Body of pancreas (tissue), 4 donors: ENCODE measurements around the gene DUS2. TPM values are rescaled to one million over a fixed set of nuclear protein-coding genes. Genes with fewer than 3 reads are reported as not detected.
A peak's percentile ranks its signal among the peaks of the same experiment; 100 is the strongest.

Source experiments
- ATAC-seq: fragments of 150-250 bp; one replicate; pipeline ENCODE4 v1.9.1; 2016
- DNase-seq, 4 donors: peaks; one replicate each; pipeline ENCODE4 v3.0.0-alpha.2; 2019
- H3K27ac ChIP-seq, 4 donors: fragments of 200-600 bp; sonication (generic); 1 replicate in 3 of 4; 2 replicates in 1 of 4; pipeline versions ENCODE4 v1.5.1 to v1.6.1; 2016 to 2019; ENCODE audit warnings: mild to moderate bottlenecking in 1 of 4, mixed read lengths in 1 of 4, moderate library complexity in 1 of 4
- H3K27me3 ChIP-seq, 2 donors: fragments of 200-600 bp; sonication (generic); one replicate each; pipeline ENCODE4 v1.6.0; 2016; ENCODE audit warnings: mild to moderate bottlenecking in 1 of 2
- H3K36me3 ChIP-seq, 2 donors: fragments of 200-600 bp; sonication (generic); replicated peaks in 1 of 2; 2 replicates each; pipeline ENCODE4 v1.5.1; 2016; ENCODE audit warnings: low read depth in 2 of 2; ENCODE audit not compliant: insufficient read depth in 1 of 2
- H3K4me1 ChIP-seq: fragments of 200-600 bp; sonication (generic); one replicate; pipeline ENCODE4 v1.6.0; 2016
- H3K4me3 ChIP-seq, 2 donors: fragments of 200-600 bp; sonication (generic); 1 replicate in 1 of 2; 2 replicates in 1 of 2; pipeline ENCODE4 v1.5.1; 2016 to 2019
- H3K9me3 ChIP-seq, 3 donors: fragments of 200-600 bp; sonication (generic); 1 replicate in 2 of 3; 2 replicates in 1 of 3; pipeline ENCODE4 v1.5.1; 2016
- POLR2A ChIP-seq, 3 donors: fragments of 450-650 bp; IDR thresholded peaks; one replicate each; pipeline ENCODE4 v1.6.1; 2016; ENCODE audit warnings: antibody characterized with exemption in 3 of 3, mild to moderate bottlenecking in 2 of 3
- WGBS, 2 donors: methylation state at CpG; one replicate each; pipeline ENCODE4 v1.1.5; 2017; 5-methylcytosine and 5-hydroxymethylcytosine counted together
- intact Hi-C: fragments of 100-400 bp; cut with DNase I; formaldehyde crosslinking; loops from one replicate; pipeline ENCODE4 v1.15.1; 2023
- total RNA-seq, 2 donors: library from RNA; depleted of rRNA; stranded (reverse); fragments of >200 nt; gene quantifications; one replicate each; pipeline ENCODE4 v1.1.0, GENCODE V29; 2016
- TF ChIP-seq, protein P1 (sequence below), 7 experiments: fragments of 450-650 bp in 4 of 7; fragments of 200-600 bp in 3 of 7; sonication (generic) in 3 of 7; IDR thresholded peaks; one replicate each; pipeline ENCODE4 v1.5.1; 2016 to 2019; ENCODE audit warnings: antibody characterized with exemption in 7 of 7

Gene DUS2
- total RNA-seq, 2 donors from 2014 or later = 3.1 to 3.6 TPM

DNA sequence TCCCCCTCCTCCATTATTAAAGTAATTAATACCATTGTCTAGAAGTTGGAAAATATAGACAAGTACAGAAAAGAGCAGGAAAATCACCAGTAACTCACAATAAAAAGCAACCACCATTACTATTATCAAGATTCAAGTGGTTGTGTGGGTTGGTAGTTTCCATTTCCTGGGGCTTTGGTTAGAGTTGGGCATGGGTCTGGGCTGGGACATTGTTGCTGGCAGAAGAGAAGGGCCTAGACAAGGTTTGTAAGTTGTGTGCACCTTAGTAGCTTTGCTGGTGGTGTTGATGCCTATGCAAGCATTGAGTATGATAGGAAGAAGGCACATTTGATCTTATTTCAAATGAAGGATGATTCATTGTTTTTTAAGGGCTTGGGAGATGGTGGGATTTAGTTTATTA is 36.7 kb downstream of the DUS2 start:
- H3K27ac ChIP-seq = no peak overlapping the region
- no peaks in the 10 kb centered on the region for H3K36me3 ChIP-seq
- intact Hi-C loops = loop anchor here (10.0 kb wide), 1 partner anchor 175 kb away; the partner anchor contains the start of gene ESRP2

GRCh38 chr16:68061396-68061795 is 38.3 kb downstream of the DUS2 start:
- H3K36me3 ChIP-seq = no peaks in the 10 kb centered on the region
- no peaks in the 10 kb centered on the region for H3K9me3 ChIP-seq
- intact Hi-C loops = loop anchor here (10.0 kb wide), 1 partner anchor 173 kb away; the partner anchor contains the start of gene ESRP2
- 73 to 90% methylated on average over 3 of the region's 3 CpGs for WGBS, 2 donors
- no peaks in the 10 kb centered on the region for H3K4me1 ChIP-seq
- DNase-seq (no peak), ATAC-seq (no peak)
- no peak overlapping the region for H3K27ac ChIP-seq
- no peak overlapping the region for H3K4me3 ChIP-seq
- H3K27me3 ChIP-seq = no peaks in the 10 kb centered on the region
- TF ChIP-seq POLR2A (IDR thresholded peaks at IDR 0.05) = no peak
- TF ChIP-seq, protein P1, sequence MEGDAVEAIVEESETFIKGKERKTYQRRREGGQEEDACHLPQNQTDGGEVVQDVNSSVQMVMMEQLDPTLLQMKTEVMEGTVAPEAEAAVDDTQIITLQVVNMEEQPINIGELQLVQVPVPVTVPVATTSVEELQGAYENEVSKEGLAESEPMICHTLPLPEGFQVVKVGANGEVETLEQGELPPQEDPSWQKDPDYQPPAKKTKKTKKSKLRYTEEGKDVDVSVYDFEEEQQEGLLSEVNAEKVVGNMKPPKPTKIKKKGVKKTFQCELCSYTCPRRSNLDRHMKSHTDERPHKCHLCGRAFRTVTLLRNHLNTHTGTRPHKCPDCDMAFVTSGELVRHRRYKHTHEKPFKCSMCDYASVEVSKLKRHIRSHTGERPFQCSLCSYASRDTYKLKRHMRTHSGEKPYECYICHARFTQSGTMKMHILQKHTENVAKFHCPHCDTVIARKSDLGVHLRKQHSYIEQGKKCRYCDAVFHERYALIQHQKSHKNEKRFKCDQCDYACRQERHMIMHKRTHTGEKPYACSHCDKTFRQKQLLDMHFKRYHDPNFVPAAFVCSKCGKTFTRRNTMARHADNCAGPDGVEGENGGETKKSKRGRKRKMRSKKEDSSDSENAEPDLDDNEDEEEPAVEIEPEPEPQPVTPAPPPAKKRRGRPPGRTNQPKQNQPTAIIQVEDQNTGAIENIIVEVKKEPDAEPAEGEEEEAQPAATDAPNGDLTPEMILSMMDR (IDR thresholded peaks at IDR 0.05) = no peak

More for the DNA sequence above, 36.7 kb downstream of the DUS2 start:
- Histone ChIP-seq H3K4me1 (no peaks in the 10 kb centered on the region), H3K4me3 (no peak overlapping the region), H3K9me3 (no peaks in the 10 kb centered on the region), H3K27me3 (no peaks in the 10 kb centered on the region)
- no peak for TF ChIP-seq POLR2A (IDR thresholded peaks at IDR 0.05)
- TF ChIP-seq, protein P1 (IDR thresholded peaks at IDR 0.05) = no peak
- DNase-seq = no peak
- ATAC-seq = no peak

GRCh38 chr16:68062910-68063393 is 39.9 kb downstream of the DUS2 start:
- Histone ChIP-seq H3K27ac (no peak overlapping the region), H3K9me3 (no peaks in the 10 kb centered on the region), H3K4me1 (no peaks in the 10 kb centered on the region), H3K4me3 (no peak overlapping the region), H3K36me3 (no peaks in the 10 kb centered on the region), H3K27me3 (no peaks in the 10 kb centered on the region)
- intact Hi-C loops = loop anchor here (10.0 kb wide), 1 partner anchor 172 kb away; the partner anchor contains the start of gene ESRP2
- WGBS, 2 donors = 91 to 94% methylated on average over 4 of the region's 4 CpGs
- no peak for TF ChIP-seq POLR2A (IDR thresholded peaks at IDR 0.05)
- TF ChIP-seq, protein P1 (IDR thresholded peaks at IDR 0.05) = no peak
- ATAC-seq (no peak), DNase-seq (no peak)

DNA sequence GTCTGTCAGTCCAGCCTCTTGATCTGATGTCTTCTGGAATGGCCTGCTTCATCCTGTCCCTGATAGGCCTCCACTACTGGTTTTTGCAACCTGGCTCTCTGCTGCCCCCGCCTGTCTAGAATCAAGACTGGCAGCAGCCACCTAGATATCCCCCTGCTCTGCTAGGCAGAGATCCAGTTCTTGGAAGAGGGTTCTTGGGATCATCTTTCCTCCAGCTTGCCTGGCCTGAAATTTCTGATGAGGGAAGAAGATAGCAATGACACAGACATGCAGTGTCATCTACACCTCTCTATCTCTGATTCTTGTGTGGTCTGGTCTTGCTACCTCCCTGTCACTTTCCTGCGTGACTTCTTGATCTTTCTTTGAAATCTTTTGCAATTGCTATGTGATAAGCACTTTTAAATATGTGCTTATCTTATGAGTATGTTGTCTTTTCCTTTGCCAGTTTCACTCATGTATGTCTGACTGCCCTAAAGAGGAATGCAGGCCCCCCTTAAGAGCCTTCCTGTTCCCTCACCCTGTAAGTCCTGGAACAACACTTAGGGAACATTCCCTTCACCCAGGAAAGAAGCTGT is 41.8 kb downstream of the DUS2 start:
- peak; percentile 81 for ATAC-seq

More for the DNA sequence above, 41.8 kb downstream of the DUS2 start:
- Histone ChIP-seq H3K4me1 (peaks cover 6% of the 10 kb centered on the region), H3K27me3 (no peaks in the 10 kb centered on the region), H3K4me3 (no peak overlapping the region), H3K27ac (no peak overlapping the region), H3K9me3 (no peaks in the 10 kb centered on the region), H3K36me3 (no peaks in the 10 kb centered on the region)
- WGBS, 2 donors = 39 to 46% methylated on average over 2 of the region's 2 CpGs
- intact Hi-C loops = loop anchor here (10.0 kb wide), 1 partner anchor 170 kb away; the partner anchor contains the start of gene ESRP2
- no peak for TF ChIP-seq POLR2A (IDR thresholded peaks at IDR 0.05)
- TF ChIP-seq, protein P1 (IDR thresholded peaks at IDR 0.05) = peak; percentile 49 to 75 (median 63)
- DNase-seq = peak; percentile 68 to 74 (median 70)
